Calu3 (cell line): ENCODE results near the gene MAGEA12. TPM values are rescaled to one million over a fixed set of nuclear protein-coding genes. Genes with fewer than 3 reads are reported as not detected.
"Not testable (repeated sequence)": the region's sequence is repeated elsewhere in the genome, so short reads cannot be mapped to it uniquely, and the experiment has no call there.

Source experiments
- BruUV-seq: library from RNA; stranded (reverse); fragments of 400-500 nt; replicated peaks from 2 replicates; lab custom pipeline; 2021; lab: Mats Ljungman, UMichigan
- CTCF ChIA-PET: fragments of 300-600 bp; sonication (Branson Sonifier 250); formaldehyde crosslinking; loops from one replicate; lab custom pipeline; 2022; ENCODE audit warnings: antibody characterized with exemption; lab: Charles Lee
- DNase-seq: peaks from one replicate; pipeline ENCODE4 v3.0.0; 2022
- H3K27ac Mint-ChIP-seq: one replicate; pipeline ENCODE4 v1.8.0; 2022; ENCODE audit warnings: mixed read lengths; ENCODE audit not compliant: unreplicated experiment
- H3K27me3 Mint-ChIP-seq: one replicate; pipeline ENCODE4 v1.8.0; 2022; ENCODE audit warnings: mixed read lengths; ENCODE audit not compliant: unreplicated experiment
- H3K36me3 Mint-ChIP-seq: one replicate; pipeline ENCODE4 v1.8.0; 2022; ENCODE audit warnings: mild to moderate bottlenecking, moderate library complexity, mixed read lengths; ENCODE audit not compliant: insufficient read depth, unreplicated experiment
- H3K4me1 Mint-ChIP-seq: one replicate; pipeline ENCODE4 v1.8.0; 2022; ENCODE audit warnings: mild to moderate bottlenecking, low read depth, mixed read lengths; ENCODE audit not compliant: unreplicated experiment
- H3K4me3 Mint-ChIP-seq: one replicate; pipeline ENCODE4 v1.8.0; 2022; ENCODE audit warnings: mild to moderate bottlenecking, low read depth, moderate library complexity, mixed read lengths; ENCODE audit not compliant: unreplicated experiment
- H3K9me3 Mint-ChIP-seq: one replicate; pipeline ENCODE4 v1.8.0; 2022; ENCODE audit warnings: low read depth, mixed read lengths; ENCODE audit not compliant: unreplicated experiment
- intact Hi-C: fragments of 100-400 bp; cut with micrococcal nuclease; formaldehyde crosslinking; loops from one replicate; pipeline ENCODE4 v1.10.0; 2022; ENCODE audit not compliant: unreplicated experiment
- total RNA-seq: library from RNA; stranded (reverse); gene quantifications from 2 replicates; pipeline ENCODE4 v1.2.3, GENCODE V29; 2022

Gene MAGEA12
- total RNA-seq, 1 experiment from 2014 or later: not detected

DNA sequence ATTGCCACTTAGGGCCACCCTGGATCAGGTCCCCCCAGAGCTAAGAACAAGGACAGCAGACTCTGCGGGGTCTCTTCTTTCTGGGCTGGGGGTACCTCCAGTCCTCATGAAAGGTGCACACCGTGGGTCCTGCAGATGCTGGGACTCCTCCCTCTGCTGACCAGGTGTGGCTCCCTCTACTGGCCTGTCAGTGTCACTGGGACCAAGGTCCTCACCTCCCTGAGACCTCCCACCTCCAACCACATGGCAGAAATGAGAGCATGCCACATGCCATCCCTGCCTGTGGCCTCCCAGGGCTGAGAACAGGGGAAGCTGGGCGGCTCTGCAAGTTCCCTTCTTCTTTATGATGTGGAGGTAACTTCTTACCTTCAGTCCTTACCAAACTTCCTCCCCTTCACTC is 53.5 kb downstream of the MAGEA12 start:
- CTCF ChIA-PET, intact Hi-C loops, H3K4me3 Mint-ChIP-seq, H3K27me3 Mint-ChIP-seq, H3K4me1 Mint-ChIP-seq, H3K9me3 Mint-ChIP-seq, H3K36me3 Mint-ChIP-seq, DNase-seq, H3K27ac Mint-ChIP-seq, BruUV-seq: not testable (repeated sequence)

Other genes with a start within 250 kb of the MAGEA12 start
- not detected in 2 replicates for gene GABRQ, start 95.9 kb upstream of the MAGEA12 start, total RNA-seq
- gene MAGEA3, start 35.0 kb upstream of the MAGEA12 start, total RNA-seq: not detected in 2 replicates
- not detected in 2 replicates for gene CSAG2, start 24.5 kb upstream of the MAGEA12 start, total RNA-seq
- gene MAGEA2B, start 19.1 kb upstream of the MAGEA12 start, total RNA-seq: not detected in 2 replicates
- gene CSAG1, start within 50 bp of the MAGEA12 start, total RNA-seq: not detected in 2 replicates
- not detected in 2 replicates for gene MAGEA2, start 20.1 kb downstream of the MAGEA12 start, total RNA-seq
- not detected in 2 replicates for gene CSAG3, start 25.5 kb downstream of the MAGEA12 start, total RNA-seq
- gene MAGEA6, start 35.9 kb downstream of the MAGEA12 start, total RNA-seq: not detected in 2 replicates
- 38.5 and 40.2 TPM in 2 replicates for gene CETN2, start 97.0 kb downstream of the MAGEA12 start, total RNA-seq
- gene NSDHL, start 97.3 kb downstream of the MAGEA12 start, total RNA-seq: 36.5 and 38.1 TPM in 2 replicates
- 24.3 and 25.2 TPM in 2 replicates for gene ZNF185, start 164.3 kb downstream of the MAGEA12 start, total RNA-seq